Measurements from ENCODE around the gene PLPP4. TPM values are rescaled to one million over a fixed set of nuclear protein-coding genes. Genes with fewer than 3 reads are reported as not detected.

Gene PLPP4
- total RNA-seq, 1 experiment from 2014 or later: not detected

- Histone ChIP-seq H3K4me1 (ENCODE audit: control insufficient read depth in 1 of 2, insufficient read depth in 2 of 2, low read length in 2 of 2) (no peaks in the 10 kb centered on the region), H2AFZ (ENCODE audit: low read depth, low read length, poor library complexity, severe bottlenecking) (no peak overlapping the region), H3K9me2 (ENCODE audit: insufficient read depth) (no peaks in the 10 kb centered on the region), H3K4me2 (ENCODE audit: low read length) (no peak overlapping the region), H3K27me3 (ENCODE audit: insufficient read depth, low read length) (no peaks in the 10 kb centered on the region), H4K20me1 (ENCODE audit: insufficient read depth) (no peaks in the 10 kb centered on the region), H3K9me3 (ENCODE audit: control insufficient read depth in 1 of 2, insufficient read depth in 1 of 2, low read depth in 1 of 2, low read length in 2 of 2) (no peaks in the 10 kb centered on the region), H3K9ac (ENCODE audit: low read length) (no peak overlapping the region), H3K79me2 (ENCODE audit: insufficient read depth, low read length) (no peaks in the 10 kb centered on the region), H3K36me3 (ENCODE audit: control insufficient read depth in 1 of 2, insufficient read depth in 2 of 2, low read length in 2 of 2) (no peaks in the 10 kb centered on the region), H3K4me3 (replicated peaks in 1 of 2; ENCODE audit: low read depth in 1 of 2, low read length in 2 of 2) (no peak overlapping the region), H3K27ac (ENCODE audit: low read depth, low read length) (no peak overlapping the region)
- no peak for TF ChIP-seq POLR2A (IDR thresholded peaks at IDR 0.05; ENCODE audit: borderline replicate concordance, extremely low read depth, insufficient read depth, insufficient read length)
- TF ChIP-seq ATF3 (IDR thresholded peaks at IDR 0.05): no peak
- no peak for TF ChIP-seq ZBTB33 (IDR thresholded peaks at IDR 0.05; ENCODE audit: extremely low read depth, insufficient replicate concordance, low read length)
- TF ChIP-seq EZH2phosphoT487 (IDR thresholded peaks at IDR 0.05; ENCODE audit: borderline replicate concordance): no peak
- no peak for TF ChIP-seq SIN3A (IDR thresholded peaks at IDR 0.05; ENCODE audit: low read depth)
- TF ChIP-seq JUND (IDR thresholded peaks at IDR 0.05): no peak
- TF ChIP-seq MAX (IDR thresholded peaks at IDR 0.05): no peak
- no peak for TF ChIP-seq FOSL1 (IDR thresholded peaks at IDR 0.05; ENCODE audit: low read depth)
- no peak for TF ChIP-seq TCF7L2 (IDR thresholded peaks at IDR 0.05; ENCODE audit: borderline replicate concordance, extremely low read depth, insufficient read depth, insufficient read length)
- TF ChIP-seq ZNF274 (IDR thresholded peaks at IDR 0.05; ENCODE audit: low read depth, low read length): no peak
- TF ChIP-seq CTCF (IDR thresholded peaks at IDR 0.05 in 2 of 3, conservative IDR thresholded peaks at IDR 0.05 in 1 of 3; ENCODE audit: borderline replicate concordance in 1 of 3, insufficient read depth in 1 of 3, low read depth in 2 of 3, low read length in 2 of 3): no peak
- TF ChIP-seq CBX3 (IDR thresholded peaks at IDR 0.05; ENCODE audit: low read depth): no peak
- no peak for TF ChIP-seq SP1 (IDR thresholded peaks at IDR 0.05; ENCODE audit: low read depth)
- ChIA-PET POLR2A (no interaction called here), RAD21 (ENCODE audit: low non-redundant PET in 1 of 2, low total read pairs in 2 of 2, uncharacterized antibody in 2 of 2, unreplicated experiment in 2 of 2) (no interaction called here), CTCF (no interaction called here)
- no peak for DNase-seq (ENCODE audit: low read depth, low spot score)
- BruUV-seq (replicated peaks): no TSS peak
- ATAC-seq: no peak
- intact Hi-C loops (cut with micrococcal nuclease): no loop called here
These were observed 5.1 kb upstream of the PLPP4 start for GRCh38 chr10:120451968-120452367.
